HG02759 (cell line): ENCODE results near the gene CARHSP1.
"Not testable (repeated sequence)": the region's sequence is repeated elsewhere in the genome, so short reads cannot be mapped to it uniquely, and the experiment has no call there.

Experiments used
- ATAC-seq: cut with Tn5 transposase; IDR thresholded peaks from one replicate; pipeline ENCODE4 v1.9.1; 2021; ENCODE audit warnings: mild to moderate bottlenecking, moderate library complexity; ENCODE audit not compliant: unreplicated experiment

The CARHSP1 gene

DNA sequence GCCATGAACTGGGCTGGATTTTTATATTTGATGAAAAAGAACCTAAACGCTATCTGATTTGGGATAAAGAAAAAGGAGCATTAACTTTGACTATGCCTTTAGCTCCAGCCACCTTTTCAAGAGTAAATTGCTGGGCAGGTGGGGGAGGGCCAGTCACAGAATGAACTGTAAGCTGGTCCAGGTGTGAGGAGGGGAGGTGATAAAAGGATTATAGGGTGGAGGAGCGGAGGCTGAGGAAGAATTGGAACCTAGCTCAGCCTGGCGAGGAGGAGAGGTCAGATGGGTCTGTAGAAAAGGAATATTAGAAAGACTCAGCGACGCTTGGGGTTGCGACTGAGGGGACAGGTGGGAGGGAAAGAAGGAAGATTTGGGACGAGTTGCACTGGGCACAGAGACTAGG lies 32.0 kb downstream of the CARHSP1 start:
- not testable (repeated sequence) for ATAC-seq

DNA sequence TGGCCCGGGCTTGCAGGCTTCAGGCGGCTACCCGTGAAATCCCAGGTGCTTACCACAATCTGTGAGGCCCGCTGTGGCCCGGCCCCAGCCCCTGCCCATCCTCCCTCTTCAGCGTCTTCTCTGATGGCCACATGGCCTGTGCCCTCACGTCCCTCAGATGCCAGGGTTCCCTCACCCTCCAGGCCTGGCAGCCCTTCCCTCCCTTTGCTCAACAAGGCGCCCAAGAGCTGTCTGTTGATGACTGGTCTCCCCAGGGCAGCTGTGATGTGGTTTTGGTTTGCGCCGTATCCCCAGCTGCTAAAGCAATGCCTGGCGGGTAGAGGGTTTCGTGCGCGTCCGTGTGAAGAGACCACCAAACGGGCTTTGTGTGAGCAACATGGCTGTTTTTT lies 36.1 kb downstream of the CARHSP1 start:
- ATAC-seq = no peak

DNA sequence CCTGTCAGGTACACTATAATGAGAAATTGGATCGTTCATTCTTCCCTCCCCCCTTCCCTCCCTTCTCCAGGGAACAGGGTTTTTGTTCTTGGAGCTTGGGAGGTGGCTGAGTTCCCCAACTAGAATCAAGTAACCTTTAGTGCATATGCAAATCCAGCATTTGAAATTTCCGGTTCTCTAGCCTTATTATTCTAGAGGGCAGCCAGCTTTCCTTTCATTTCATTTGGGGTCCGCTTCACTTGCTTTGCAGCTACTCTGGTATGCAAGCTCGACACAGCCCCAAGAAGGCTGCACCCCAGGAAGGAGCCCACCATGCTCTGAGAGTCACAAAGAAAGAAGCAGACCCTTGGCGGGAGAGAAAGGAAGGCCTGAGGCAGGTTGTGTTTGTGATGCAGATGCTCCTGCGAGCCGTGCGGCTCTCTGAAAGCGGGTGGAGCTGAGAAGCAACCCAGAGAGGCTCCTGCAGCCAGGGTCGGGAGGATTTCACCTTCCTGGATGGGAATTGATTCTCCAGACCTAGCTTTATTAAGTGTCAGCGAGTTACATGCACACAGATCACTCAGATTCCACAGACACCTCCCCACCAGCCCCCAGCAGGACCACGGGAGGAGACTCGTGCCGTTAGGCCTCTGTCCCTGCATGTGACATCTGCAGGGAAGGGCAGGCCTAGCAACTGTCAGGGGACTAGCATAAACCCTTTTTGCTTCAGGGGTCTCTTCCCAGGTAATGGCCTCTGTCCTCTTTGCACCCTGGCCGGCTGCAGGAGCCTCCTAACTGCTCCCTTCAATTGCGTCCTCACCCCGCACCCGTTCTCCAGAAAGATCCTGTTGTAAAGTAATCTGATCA lies 36.7 kb downstream of the CARHSP1 start:
- no peak for ATAC-seq

DNA sequence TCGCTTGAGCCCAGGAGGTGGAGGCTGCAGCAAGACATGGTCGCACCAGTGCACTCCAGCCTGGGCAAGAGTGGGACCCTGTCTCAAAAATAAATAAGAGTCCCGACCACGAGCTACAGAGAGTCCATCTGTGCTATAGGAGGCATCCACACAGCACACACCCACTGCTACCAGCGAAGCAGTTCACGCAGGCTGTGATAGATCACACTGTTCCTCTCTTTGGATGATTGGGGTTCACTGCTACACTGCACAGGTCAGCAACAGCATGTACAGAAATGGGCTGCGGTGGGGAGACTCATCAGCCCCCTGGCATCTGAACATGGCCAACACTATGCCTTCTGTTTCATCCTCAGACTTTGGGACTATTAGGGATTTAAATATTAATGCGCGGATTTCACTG lies 37.4 kb downstream of the CARHSP1 start:
- ATAC-seq = no peak

DNA sequence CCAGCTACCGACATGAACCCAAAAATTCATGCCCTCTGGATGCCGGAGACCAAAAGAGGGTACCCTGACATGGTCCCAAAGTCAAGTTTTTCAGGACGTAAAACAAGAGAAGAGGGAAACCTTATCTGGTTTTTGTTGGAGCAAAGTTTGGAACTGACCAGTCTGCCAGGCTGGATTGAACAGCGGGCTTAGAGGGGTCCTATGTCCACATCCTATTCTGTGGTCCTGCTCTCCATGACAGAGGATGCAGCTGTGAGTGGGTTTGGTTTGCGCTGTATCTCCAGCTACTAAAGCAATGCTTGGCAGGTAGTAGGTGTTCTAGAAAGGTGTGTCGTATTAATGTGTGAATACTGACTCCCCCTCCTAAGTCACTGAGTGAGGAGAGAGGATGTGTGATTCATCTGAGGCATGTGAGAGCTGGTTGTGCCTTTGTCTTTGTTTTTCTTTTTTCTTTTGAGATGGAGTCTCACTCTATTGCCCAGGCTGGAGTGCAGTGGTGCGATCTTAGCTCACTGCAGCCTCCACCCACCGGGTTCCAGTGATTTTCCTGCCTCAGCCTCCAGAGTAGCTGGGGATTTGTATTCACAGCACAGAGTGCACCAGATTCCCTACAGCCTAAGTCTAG lies 40.2 kb downstream of the CARHSP1 start:
- ATAC-seq = no peak

DNA sequence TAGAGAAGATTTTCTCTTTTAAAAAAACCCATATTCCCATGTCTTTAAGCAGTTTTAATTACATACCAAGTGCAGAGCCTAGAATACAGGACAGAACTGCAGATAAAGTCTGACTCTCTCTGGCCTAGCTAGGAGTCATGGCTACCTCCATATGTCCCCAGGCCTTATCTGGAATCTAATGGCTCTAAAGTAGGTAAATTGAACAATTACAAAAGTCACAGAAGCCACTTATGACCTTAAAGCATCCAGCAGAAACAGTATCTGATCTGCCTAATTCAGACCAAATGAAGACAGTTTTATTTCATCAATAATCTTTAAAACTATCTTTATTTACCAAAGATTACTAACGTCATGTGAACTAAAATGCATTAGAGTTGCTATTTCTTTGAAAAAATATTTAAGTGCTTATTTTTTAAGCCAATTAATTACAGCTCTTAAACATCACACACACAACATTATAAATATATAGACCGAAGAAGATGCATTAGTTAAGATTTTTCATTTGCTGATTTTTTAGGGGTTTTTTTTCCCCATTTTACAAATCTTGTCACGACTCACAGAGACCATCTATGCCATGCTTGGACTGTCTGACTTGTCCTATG lies 42.4 kb downstream of the CARHSP1 start:
- no peak for ATAC-seq

DNA sequence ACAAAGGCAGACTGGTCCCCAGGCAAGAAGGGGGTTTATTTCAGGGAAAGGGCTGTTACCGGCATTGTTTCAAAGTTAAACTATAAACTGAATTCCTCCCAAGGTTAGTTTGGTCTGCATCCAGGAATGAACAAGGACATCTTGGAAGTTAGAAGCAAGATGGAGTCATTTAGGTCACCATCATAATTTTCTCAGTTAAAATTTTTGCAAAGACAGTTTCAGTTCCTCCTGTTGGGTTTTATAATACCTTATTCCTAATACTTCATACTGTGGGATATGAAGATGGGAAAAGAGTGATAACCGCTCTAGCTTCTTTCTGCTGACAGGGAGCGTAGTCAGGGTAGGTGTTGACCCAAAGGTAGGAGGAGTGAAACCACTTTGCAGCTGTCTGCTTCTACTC lies 46.4 kb downstream of the CARHSP1 start:
- no peak for ATAC-seq

DNA sequence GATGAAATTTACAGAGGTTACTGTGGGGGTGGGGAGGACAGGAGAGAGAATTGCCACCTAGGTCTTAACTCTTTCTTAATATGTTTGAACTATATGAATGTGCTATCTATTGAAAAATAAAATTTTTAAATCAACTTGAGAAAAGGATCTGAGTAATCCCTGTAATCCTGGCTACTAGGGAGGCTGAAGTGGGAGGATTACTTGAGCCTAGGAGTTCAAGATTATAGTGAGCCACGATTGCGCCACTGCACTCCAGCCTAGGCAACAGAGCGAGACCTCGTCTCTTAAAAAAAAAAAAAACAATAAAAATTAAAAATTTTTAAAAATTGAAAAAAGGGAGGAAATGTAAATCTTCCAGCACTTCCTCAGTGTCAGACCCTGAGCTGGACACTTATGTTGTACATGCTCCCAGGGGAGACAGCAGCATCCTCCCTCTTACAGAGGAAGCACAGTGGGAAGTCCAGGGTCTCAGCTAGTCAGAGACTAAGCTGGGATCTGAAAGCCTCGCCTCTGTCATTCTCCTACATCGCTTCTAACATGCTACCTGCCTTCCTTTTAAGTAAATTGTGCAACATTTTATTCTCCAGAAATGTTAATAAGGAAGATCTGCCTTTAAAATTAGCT lies 49.3 kb downstream of the CARHSP1 start:
- ATAC-seq = no peak

DNA sequence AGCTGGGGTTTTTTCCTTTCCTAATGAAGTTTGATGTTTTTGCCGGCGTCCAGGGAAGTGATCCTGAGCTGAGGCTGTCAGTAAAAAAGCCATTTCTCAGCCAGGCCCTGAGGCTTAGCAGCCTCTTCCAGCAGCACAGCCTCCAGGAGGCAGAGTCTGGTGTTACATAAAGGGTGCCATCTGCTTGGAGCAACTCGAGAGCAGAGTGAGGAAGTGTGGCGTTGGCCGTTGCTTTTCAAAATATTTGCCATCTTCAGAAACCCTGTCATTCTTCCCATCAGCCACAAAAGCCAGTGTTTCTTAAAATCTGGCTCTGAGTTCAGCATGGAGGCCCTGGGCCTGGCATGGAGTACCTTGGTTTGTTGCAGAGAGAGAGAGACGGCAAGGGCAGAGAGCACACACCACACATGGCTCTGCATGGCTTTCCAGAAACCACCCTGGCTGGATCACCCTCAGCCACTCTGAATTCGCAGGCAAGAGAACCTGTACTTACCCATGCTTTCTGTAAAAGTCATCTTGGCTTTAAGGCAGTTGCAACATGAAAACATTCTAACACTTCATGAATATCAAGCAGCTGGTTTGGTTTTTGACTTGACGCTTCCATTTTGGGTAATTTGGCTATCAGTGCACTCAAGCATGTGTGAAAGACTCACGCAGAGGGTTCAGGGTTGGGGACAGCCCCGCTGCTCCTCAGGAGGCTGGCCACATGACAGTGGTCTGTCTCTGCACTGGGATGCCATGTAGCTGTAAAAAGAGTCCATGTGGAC lies 50.1 kb downstream of the CARHSP1 start:
- peak; percentile 85 for ATAC-seq

DNA sequence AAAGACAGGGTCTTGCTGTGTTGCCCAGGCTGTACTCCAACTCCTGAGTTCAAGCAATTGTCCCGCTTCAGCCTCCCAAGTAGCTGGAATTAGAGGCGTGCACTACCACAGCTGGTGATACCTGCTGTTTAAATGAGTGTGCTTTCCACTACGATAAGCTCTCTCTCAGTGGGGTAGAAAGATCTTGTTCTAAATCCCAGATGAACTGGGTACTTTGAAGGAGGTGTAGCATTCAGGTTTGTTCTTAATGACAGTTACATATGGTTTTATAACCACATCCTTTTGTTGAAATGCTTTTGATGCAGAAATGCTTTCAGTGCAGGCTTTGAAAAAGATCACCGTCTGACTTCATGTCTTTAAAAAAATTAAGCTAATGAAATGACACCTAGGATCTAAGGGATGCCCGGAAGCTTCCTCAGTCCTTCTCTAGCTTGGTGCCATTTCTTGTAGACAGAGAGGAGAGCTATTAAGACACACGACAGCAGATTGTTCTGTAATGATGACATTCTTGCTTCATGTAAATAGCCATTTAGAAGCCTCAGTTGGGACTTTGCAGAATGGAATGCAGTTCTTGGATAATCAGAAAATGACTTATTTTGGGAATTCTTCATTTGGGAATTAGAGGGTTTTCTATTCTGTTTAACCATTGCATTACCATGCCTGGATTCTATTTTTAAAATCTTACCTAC lies 51.7 kb downstream of the CARHSP1 start:
- ATAC-seq = no peak

DNA sequence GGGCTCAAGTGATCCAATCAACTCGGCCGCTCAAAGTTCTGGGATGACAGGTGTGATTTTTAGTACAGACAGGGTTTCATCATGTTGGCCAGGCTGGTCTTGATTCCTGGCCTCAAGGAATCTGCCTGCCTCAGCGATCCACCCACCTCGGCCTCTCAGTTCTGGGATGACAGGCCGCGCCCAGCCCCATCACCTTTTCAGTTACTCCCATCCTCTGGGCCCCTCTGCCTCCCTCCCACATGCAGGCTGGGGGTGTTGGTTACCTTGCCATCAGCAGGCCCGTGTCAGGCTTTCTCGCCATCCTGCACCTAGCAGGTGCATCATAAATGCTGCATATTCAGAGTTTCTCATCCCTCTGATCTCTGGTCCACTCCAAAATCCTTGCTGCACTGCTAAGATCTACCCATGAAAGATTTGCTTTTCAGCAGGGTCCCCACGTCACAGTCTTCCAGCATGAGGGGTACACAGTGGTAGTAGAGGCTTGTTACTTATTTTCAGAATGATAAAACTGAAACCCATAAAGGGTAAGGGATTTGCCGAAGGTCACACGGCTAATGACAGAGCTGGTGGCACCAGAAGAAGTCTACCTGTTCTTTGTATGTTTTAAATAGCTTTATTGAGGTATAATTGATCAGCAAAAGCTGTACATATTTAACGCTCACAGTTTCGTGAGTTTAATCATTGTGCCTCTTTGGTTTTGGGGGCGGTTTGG lies 54.6 kb downstream of the CARHSP1 start:
- no peak for ATAC-seq

DNA sequence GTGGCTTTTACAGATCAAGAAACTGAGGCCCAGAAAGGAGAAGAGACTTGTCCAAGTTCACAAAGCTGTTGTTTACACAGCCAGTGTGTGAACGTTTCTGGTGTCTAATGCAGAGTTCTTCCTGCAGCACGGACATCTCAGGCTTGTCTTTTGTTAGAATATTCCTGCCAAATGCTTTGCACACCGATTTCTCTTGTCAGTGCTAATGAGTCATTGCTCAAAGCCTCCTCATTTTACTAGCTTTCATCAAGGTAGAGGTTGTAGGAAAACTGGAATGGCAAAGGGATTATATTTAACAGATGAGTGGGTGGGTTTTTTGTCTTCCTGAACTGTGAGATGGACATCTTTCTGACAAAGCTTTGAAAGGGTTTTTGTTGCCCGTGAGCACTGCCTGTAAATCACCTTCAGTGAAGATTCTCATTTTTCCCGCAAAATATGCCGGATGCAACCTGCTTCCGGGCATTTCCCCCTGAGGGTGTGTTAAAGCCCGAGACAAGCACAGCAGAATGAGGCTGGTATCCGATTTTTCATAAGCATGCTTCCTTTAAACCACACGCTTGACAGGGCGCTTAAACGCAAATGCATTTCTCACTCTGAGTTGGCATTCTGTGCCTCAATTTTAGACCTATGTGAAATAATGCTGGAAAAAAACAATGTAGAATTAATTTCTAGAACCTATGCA lies 56.5 kb downstream of the CARHSP1 start:
- no peak for ATAC-seq

DNA sequence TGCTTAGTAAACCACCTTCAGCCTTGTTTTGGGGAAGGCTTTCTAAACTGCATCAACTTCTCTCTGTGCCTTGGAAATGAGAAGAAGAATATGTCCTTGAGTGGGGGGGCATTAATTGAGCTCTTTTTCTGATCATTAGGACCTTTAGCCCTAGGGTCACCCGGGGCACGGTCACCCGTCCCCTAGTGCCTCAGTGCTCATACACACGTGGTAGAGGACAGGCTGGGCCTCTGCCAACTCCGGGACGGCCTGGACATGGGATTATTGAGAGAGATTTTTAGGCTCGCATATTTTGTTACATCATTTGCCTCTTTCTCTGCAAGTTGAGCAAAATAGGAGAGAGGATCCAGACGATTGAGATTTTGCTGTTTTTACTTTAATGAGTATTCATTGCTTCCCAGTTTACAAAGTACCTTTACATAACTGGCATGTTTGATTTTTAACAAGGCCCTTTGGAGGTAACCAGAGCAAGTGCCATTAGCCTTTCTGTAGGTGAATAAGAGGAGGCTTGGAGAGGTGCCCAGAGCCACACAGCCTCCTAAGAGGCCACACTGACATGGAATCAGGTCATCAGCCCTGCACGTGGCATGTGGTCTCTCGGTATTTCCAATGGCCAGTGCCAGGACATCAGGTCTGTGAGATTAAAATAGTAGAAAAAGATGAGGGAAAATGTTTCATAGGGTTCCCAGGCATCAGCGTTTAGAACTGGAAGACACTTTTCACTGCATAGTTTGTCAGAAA lies 60.0 kb downstream of the CARHSP1 start:
- ATAC-seq = no peak

DNA sequence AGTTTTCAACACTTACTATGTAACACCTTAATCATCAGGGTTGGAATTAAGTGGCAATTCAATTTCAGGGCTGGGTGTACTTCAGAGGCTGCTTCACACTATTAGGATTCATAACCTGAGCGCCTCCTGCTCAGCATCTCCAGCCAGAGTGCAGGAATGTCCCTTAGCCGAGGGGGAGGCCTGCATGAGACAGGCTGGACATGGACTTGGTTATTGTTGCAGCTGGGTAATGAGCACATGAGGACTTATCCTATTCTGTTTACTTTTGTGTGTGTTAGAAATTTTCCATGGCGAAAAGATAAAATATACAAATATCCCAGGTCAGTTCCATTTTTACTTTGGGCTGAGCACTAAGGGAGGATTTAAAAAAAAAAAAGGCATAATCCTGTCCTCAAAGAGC lies 60.8 kb downstream of the CARHSP1 start:
- no peak for ATAC-seq

DNA sequence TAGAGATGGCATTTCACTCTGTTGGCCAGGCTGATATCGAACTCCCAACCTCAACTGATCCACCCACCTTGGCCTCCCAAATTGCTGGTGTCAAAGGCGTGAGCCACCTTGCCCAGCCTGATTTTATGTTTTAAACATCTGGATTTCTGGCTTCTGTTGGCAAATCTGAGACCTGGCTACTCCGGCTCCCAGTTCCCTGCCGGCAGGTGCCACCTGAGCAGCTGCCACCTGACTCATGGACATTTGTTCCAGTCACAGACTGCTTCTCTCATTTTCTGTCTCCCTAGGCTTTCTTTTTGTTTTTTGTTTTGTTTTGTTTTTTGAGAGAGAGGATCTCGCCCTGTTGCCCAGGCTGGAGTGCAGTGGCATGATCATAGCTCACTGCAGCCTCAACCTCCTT lies 61.6 kb downstream of the CARHSP1 start:
- ATAC-seq = no peak

DNA sequence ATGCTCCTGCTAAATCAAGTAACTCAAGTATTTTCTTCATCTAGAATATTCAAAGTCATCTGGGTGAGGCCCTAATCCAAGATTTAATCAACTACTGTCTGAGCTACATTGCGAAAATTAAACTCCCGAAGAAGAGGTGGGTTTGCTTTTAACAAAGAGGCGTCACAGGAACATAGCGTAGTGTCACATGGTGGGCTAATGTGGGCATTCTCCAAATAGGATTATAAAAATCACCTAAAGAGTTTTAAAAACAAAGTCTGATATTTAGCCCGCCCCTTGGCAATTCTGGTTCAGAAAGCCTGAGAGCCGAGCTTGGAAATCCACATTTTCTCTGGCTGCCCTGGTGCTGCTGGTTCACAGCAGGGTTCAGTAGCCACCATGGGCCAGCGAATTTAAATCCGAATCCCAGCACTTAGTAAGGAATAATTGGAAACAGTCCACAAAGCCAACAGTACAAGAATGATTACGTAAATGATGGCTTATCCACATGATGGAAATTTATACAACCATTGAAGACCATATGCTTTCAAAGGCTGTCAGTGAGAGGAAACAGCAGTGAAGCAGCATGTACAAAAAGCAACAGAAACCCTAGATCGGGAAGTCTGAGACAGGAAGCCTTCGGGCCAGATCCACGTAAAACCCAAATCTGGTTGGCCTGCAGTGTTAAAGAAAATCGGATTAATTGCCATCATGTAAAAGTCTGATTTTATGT lies 62.4 kb downstream of the CARHSP1 start:
- ATAC-seq = no peak

DNA sequence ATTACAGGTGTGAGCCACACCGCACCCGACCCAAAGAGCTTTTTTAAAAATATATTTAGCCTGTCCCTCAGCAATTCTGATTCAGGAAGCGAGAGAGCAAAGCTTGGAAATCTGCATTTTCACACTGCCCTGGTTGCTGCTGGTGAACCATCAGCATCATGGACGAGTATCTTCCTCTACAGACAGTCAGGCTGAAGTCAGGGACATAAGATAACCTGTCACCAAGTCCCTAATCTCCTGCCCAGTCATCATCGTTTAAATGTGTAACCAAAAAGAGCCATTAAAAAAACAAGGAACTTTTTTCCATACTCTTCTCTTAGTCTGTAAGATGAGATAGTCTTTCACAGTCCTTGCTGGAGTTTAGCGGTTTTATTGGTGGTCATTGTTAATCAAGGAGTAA lies 64.5 kb downstream of the CARHSP1 start:
- no peak for ATAC-seq

DNA sequence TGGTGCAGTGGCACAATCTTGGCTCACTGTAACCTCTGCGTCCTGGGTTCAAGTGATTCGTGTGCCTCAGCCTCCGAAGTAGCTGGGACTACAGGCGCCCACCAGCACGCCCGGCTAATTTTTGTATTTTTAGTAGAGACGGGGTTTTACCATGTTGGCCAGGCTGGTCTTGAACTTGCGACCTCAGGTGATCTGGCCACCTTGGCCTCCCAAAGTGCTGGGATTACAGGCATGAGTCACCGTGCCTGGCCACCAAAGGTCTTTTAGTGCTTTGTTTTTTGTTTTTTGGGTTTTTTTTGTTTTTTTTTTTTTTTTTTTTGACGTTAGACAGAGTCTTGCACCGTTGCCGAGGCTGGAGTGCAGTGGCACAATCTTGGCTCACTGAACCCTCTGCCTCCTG lies 65.1 kb downstream of the CARHSP1 start:
- not testable (repeated sequence) for ATAC-seq
